ENCODE measurements around the gene HSPB2. TPM values are rescaled to one million over a fixed set of nuclear protein-coding genes. Genes with fewer than 3 reads are reported as not detected.

HSPB2 gene
- total RNA-seq, 1 donor from 2014 or later = not detected

DNA sequence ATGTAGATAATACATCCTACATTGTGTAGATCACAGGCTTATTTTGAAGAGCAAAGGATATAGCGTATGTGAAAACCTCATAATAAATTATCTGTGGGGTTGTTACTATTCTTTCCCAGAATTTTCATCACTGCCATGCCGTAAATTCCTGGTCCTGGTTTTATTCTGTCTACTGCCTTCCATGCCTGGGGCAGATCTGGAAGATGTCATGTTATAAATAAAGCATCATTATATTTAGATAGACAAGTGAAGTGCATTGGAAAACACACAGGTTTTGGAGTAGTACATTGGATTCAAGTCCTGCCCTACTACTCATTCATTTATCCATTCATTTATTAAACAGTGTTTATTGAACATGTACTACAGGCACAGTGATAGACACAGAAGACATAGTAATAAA, 8.4 kb downstream of the HSPB2 start:
- Mint-ChIP-seq H3K36me3 (ENCODE audit: low read depth, unreplicated experiment) (peaks cover 3% of the 10 kb centered on the region), H3K4me3 (ENCODE audit: unreplicated experiment) (no peak overlapping the region), H3K4me1 (ENCODE audit: unreplicated experiment) (peaks cover 29% of the 10 kb centered on the region), H3K27ac (ENCODE audit: unreplicated experiment) (no peak overlapping the region), H3K9me3 (ENCODE audit: unreplicated experiment) (no peaks in the 10 kb centered on the region), H3K27me3 (ENCODE audit: unreplicated experiment) (peaks cover 5% of the 10 kb centered on the region)
- TF ChIP-seq, protein P1, sequence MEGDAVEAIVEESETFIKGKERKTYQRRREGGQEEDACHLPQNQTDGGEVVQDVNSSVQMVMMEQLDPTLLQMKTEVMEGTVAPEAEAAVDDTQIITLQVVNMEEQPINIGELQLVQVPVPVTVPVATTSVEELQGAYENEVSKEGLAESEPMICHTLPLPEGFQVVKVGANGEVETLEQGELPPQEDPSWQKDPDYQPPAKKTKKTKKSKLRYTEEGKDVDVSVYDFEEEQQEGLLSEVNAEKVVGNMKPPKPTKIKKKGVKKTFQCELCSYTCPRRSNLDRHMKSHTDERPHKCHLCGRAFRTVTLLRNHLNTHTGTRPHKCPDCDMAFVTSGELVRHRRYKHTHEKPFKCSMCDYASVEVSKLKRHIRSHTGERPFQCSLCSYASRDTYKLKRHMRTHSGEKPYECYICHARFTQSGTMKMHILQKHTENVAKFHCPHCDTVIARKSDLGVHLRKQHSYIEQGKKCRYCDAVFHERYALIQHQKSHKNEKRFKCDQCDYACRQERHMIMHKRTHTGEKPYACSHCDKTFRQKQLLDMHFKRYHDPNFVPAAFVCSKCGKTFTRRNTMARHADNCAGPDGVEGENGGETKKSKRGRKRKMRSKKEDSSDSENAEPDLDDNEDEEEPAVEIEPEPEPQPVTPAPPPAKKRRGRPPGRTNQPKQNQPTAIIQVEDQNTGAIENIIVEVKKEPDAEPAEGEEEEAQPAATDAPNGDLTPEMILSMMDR (IDR thresholded peaks at IDR 0.05; ENCODE audit: unreplicated experiment) = no peak
- no peak for DNase-seq (ENCODE audit: low spot score)

- H3K4me1 Mint-ChIP-seq (ENCODE audit: unreplicated experiment) = peaks cover 34% of the 10 kb centered on the region
- no peak overlapping the region for H3K4me3 Mint-ChIP-seq (ENCODE audit: unreplicated experiment)
- H3K27me3 Mint-ChIP-seq (ENCODE audit: unreplicated experiment) = peaks cover 5% of the 10 kb centered on the region
- H3K36me3 Mint-ChIP-seq (ENCODE audit: low read depth, unreplicated experiment) = peaks cover 3% of the 10 kb centered on the region
- no peak overlapping the region for H3K27ac Mint-ChIP-seq (ENCODE audit: unreplicated experiment)
- no peak for DNase-seq (ENCODE audit: low spot score)
- no peaks in the 10 kb centered on the region for H3K9me3 Mint-ChIP-seq (ENCODE audit: unreplicated experiment)
- TF ChIP-seq, protein P1 (IDR thresholded peaks at IDR 0.05; ENCODE audit: unreplicated experiment) = no peak
Measured at GRCh38 chr11:111921541-111922230, 9.2 kb downstream of the HSPB2 start.

- Mint-ChIP-seq H3K27me3 (ENCODE audit: unreplicated experiment) (peaks cover 5% of the 10 kb centered on the region), H3K27ac (ENCODE audit: unreplicated experiment) (no peak overlapping the region)
Measured at GRCh38 chr11:111922803-111923202, 10.3 kb downstream of the HSPB2 start.

DNA sequence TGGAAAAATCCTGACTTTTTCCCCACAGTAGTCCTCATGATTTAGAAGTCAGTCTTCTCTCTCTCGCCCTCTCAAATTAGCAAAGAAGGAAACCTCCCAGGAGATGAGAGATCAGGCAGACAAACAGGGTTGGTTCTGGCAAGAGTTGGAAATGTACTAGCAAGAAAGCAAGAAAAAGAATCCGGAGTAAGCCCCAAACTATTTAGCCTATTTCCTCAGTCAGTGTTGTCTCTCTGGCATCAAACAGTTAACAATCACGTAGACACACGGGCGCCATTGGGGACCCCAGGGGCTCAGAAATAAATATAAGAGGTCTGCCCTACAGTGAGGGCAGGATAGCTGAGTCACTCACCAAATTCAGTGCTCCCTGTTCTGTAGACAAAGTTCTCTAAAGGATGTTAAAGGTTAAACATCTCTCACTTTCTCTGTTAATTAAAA, 10.8 kb downstream of the HSPB2 start:
- peaks cover 28% of the 10 kb centered on the region for H3K4me1 Mint-ChIP-seq (ENCODE audit: unreplicated experiment)
- H3K9me3 Mint-ChIP-seq (ENCODE audit: unreplicated experiment) = no peaks in the 10 kb centered on the region
- H3K27me3 Mint-ChIP-seq (ENCODE audit: unreplicated experiment) = peaks cover 5% of the 10 kb centered on the region
- H3K27ac Mint-ChIP-seq (ENCODE audit: unreplicated experiment) = peak overlapping the region; percentile 64
- DNase-seq (ENCODE audit: low spot score) = no peak
- peaks cover 3% of the 10 kb centered on the region for H3K36me3 Mint-ChIP-seq (ENCODE audit: low read depth, unreplicated experiment)
- no peak overlapping the region for H3K4me3 Mint-ChIP-seq (ENCODE audit: unreplicated experiment)
- TF ChIP-seq, protein P1 (IDR thresholded peaks at IDR 0.05; ENCODE audit: unreplicated experiment) = no peak

More at GRCh38 chr11:111922803-111923202, 10.3 kb downstream of the HSPB2 start:
- TF ChIP-seq, protein P1 (IDR thresholded peaks at IDR 0.05; ENCODE audit: unreplicated experiment) = no peak
- DNase-seq (ENCODE audit: low spot score) = no peak
- Mint-ChIP-seq H3K36me3 (ENCODE audit: low read depth, unreplicated experiment) (peaks cover 3% of the 10 kb centered on the region), H3K9me3 (ENCODE audit: unreplicated experiment) (no peaks in the 10 kb centered on the region), H3K4me1 (ENCODE audit: unreplicated experiment) (peaks cover 32% of the 10 kb centered on the region), H3K4me3 (ENCODE audit: unreplicated experiment) (no peak overlapping the region)

DNA sequence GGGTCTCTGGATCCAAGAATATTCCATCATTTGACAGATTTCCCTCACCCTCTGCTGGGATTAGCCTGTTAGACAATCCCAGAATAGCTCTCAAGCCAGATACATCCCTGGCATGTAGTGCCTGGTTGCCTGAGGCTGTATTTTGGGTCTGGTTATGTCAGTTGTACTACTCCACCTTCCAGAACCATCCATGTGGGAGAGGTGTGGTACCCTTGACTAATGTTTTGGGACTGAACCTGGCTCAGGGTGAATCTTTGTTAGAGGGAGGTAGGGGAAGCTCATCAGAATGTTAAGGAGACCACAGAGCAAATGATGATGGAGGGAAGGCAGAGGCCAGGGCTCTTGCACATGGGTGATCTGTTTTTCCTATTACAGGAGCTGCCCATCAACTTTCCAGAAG, 11.4 kb downstream of the HSPB2 start:
- H3K4me3 Mint-ChIP-seq (ENCODE audit: unreplicated experiment) = no peak overlapping the region
- no peak overlapping the region for H3K27ac Mint-ChIP-seq (ENCODE audit: unreplicated experiment)
- peaks cover 25% of the 10 kb centered on the region for H3K4me1 Mint-ChIP-seq (ENCODE audit: unreplicated experiment)
- peaks cover 5% of the 10 kb centered on the region for H3K27me3 Mint-ChIP-seq (ENCODE audit: unreplicated experiment)
- H3K9me3 Mint-ChIP-seq (ENCODE audit: unreplicated experiment) = no peaks in the 10 kb centered on the region
- no peak for DNase-seq (ENCODE audit: low spot score)
- TF ChIP-seq, protein P1 (IDR thresholded peaks at IDR 0.05; ENCODE audit: unreplicated experiment) = no peak
- peaks cover 3% of the 10 kb centered on the region for H3K36me3 Mint-ChIP-seq (ENCODE audit: low read depth, unreplicated experiment)

All from endothelial cell (in vitro differentiated cells).